IgD-negative memory B cell (primary cell): Measurements from ENCODE around the gene SLX1A. TPM values are rescaled to one million over a fixed set of nuclear protein-coding genes. Genes with fewer than 3 reads are reported as not detected.
"Not testable (repeated sequence)": the region's sequence is repeated elsewhere in the genome, so short reads cannot be mapped to it uniquely, and the experiment has no call there.

ENCODE experiments used
- H3K27ac Mint-ChIP-seq, 3 donors: one replicate each; pipeline ENCODE4 v1.8.0; 2020 to 2022; ENCODE audit warnings: mild to moderate bottlenecking in 3 of 3, mixed read lengths in 3 of 3, moderate library complexity in 1 of 3
- H3K27me3 Mint-ChIP-seq: one replicate; pipeline ENCODE4 v1.8.0; 2021; ENCODE audit warnings: mixed read lengths
- H3K36me3 Mint-ChIP-seq: one replicate; pipeline ENCODE4 v1.8.0; 2020; ENCODE audit warnings: mild to moderate bottlenecking, mixed read lengths
- H3K4me1 Mint-ChIP-seq, 3 donors: one replicate each; pipeline ENCODE4 v1.8.0; 2020 to 2022; ENCODE audit warnings: mixed read lengths in 3 of 3, mild to moderate bottlenecking in 1 of 3
- H3K4me3 Mint-ChIP-seq, 4 donors: one replicate each; pipeline ENCODE4 v1.8.0; 2020 to 2022; ENCODE audit warnings: mild to moderate bottlenecking in 4 of 4, mixed read lengths in 4 of 4, moderate library complexity in 3 of 4
- H3K9me3 Mint-ChIP-seq, 3 donors: one replicate each; pipeline ENCODE4 v1.8.0; 2020 to 2021; ENCODE audit warnings: mixed read lengths in 3 of 3, mild to moderate bottlenecking in 1 of 3
- polyA plus RNA-seq: library from polyadenylated mRNA; unstranded; fragments of 300-500 nt; fragmentation: Illumina TruSeq; gene quantifications from one replicate; pipeline ENCODE4 v1.2.3, GENCODE V29; 2021

The SLX1A gene
- polyA plus RNA-seq = 83.5 TPM

- H3K9me3 Mint-ChIP-seq, H3K36me3 Mint-ChIP-seq, H3K27me3 Mint-ChIP-seq, H3K27ac Mint-ChIP-seq, H3K4me3 Mint-ChIP-seq, H3K4me1 Mint-ChIP-seq: not testable (repeated sequence)
Observed at GRCh38 chr16:30193615-30194014, at the start of gene SLX1A, which contains the start of gene BOLA2B. Gene SLX1A, plus strand, starts transcription at chr16:30193875. Its CDS starts 210 bp downstream, at chr16:30194085. Gene BOLA2B, minus strand, starts transcription at chr16:30193666. Its CDS starts 71 bp downstream, at chr16:30193595.

GRCh38 chr16:30144017-30144416 is 49.7 kb upstream of the SLX1A start:
- Mint-ChIP-seq H3K4me3 (no peak overlapping the region), H3K4me1 (peaks cover 6 to 16% (median 10%) of the 10 kb centered on the region in 3 donors), H3K27ac (no peak overlapping the region), H3K27me3 (no peaks in the 10 kb centered on the region), H3K36me3 (no peaks in the 10 kb centered on the region), H3K9me3 (no peaks in the 10 kb centered on the region)

GRCh38 chr16:30144917-30145316 is 48.8 kb upstream of the SLX1A start:
- peaks cover 0 to 4% (median 0%) of the 10 kb centered on the region in 3 donors for H3K9me3 Mint-ChIP-seq
- H3K27ac Mint-ChIP-seq = no peak overlapping the region
- no peak overlapping the region for H3K4me3 Mint-ChIP-seq
- peaks cover 3% of the 10 kb centered on the region for H3K36me3 Mint-ChIP-seq
- no peaks in the 10 kb centered on the region for H3K27me3 Mint-ChIP-seq
- H3K4me1 Mint-ChIP-seq = peaks cover 6 to 11% (median 7%) of the 10 kb centered on the region in 3 donors

- peaks cover 0 to 4% (median 0%) of the 10 kb centered on the region in 3 donors for H3K9me3 Mint-ChIP-seq
- peaks cover 6 to 10% (median 6%) of the 10 kb centered on the region in 3 donors for H3K4me1 Mint-ChIP-seq
- H3K4me3 Mint-ChIP-seq = no peak overlapping the region
- peak overlapping the region in 1 of 3 donors; percentile 46 for H3K27ac Mint-ChIP-seq
- peaks cover 4% of the 10 kb centered on the region for H3K36me3 Mint-ChIP-seq
- no peaks in the 10 kb centered on the region for H3K27me3 Mint-ChIP-seq
Observed at GRCh38 chr16:30145657-30146056, 48.0 kb upstream of the SLX1A start.

GRCh38 chr16:30147843-30148510 is 45.7 kb upstream of the SLX1A start:
- peaks cover 5% of the 10 kb centered on the region for H3K36me3 Mint-ChIP-seq
- no peak overlapping the region for H3K27ac Mint-ChIP-seq
- no peak overlapping the region for H3K4me3 Mint-ChIP-seq
- H3K4me1 Mint-ChIP-seq = peaks cover 9 to 14% (median 10%) of the 10 kb centered on the region in 3 donors
- H3K27me3 Mint-ChIP-seq = no peaks in the 10 kb centered on the region
- peaks cover 0 to 7% (median 0%) of the 10 kb centered on the region in 3 donors for H3K9me3 Mint-ChIP-seq

GRCh38 chr16:30149250-30149930 is 44.3 kb upstream of the SLX1A start:
- peaks cover 5% of the 10 kb centered on the region for H3K36me3 Mint-ChIP-seq
- peaks cover 5 to 9% (median 6%) of the 10 kb centered on the region in 3 donors for H3K4me1 Mint-ChIP-seq
- H3K4me3 Mint-ChIP-seq = no peak overlapping the region
- H3K9me3 Mint-ChIP-seq = peaks cover 0 to 7% (median 0%) of the 10 kb centered on the region in 3 donors
- no peak overlapping the region for H3K27ac Mint-ChIP-seq
- H3K27me3 Mint-ChIP-seq = no peaks in the 10 kb centered on the region

GRCh38 chr16:30151091-30151490 is 42.6 kb upstream of the SLX1A start:
- H3K9me3 Mint-ChIP-seq = peaks cover 0 to 7% (median 0%) of the 10 kb centered on the region in 3 donors
- H3K4me3 Mint-ChIP-seq = peak overlapping the region in 1 of 4 donors; percentile 52
- H3K4me1 Mint-ChIP-seq = peaks cover 5 to 6% (median 5%) of the 10 kb centered on the region in 3 donors
- H3K36me3 Mint-ChIP-seq = peaks cover 5% of the 10 kb centered on the region
- peak overlapping the region in 2 of 3 donors; percentile 40 to 89 for H3K27ac Mint-ChIP-seq
- no peaks in the 10 kb centered on the region for H3K27me3 Mint-ChIP-seq

GRCh38 chr16:30152517-30152916 is 41.2 kb upstream of the SLX1A start:
- peaks cover 5 to 6% (median 5%) of the 10 kb centered on the region in 3 donors for H3K4me1 Mint-ChIP-seq

GRCh38 chr16:30155188-30155587 is 38.5 kb upstream of the SLX1A start:
- Mint-ChIP-seq H3K4me3 (no peak overlapping the region), H3K36me3 (peaks cover 1% of the 10 kb centered on the region), H3K9me3 (peaks cover 0 to 3% (median 0%) of the 10 kb centered on the region in 3 donors), H3K27me3 (no peaks in the 10 kb centered on the region), H3K4me1 (peaks cover 5 to 6% (median 5%) of the 10 kb centered on the region in 3 donors), H3K27ac (no peak overlapping the region)

More at GRCh38 chr16:30152517-30152916, 41.2 kb upstream of the SLX1A start:
- no peak overlapping the region for H3K27ac Mint-ChIP-seq
- peaks cover 0 to 7% (median 0%) of the 10 kb centered on the region in 3 donors for H3K9me3 Mint-ChIP-seq
- H3K36me3 Mint-ChIP-seq = peaks cover 5% of the 10 kb centered on the region
- H3K4me3 Mint-ChIP-seq = no peak overlapping the region
- H3K27me3 Mint-ChIP-seq = no peaks in the 10 kb centered on the region

- H3K9me3 Mint-ChIP-seq = no peaks in the 10 kb centered on the region
- H3K27me3 Mint-ChIP-seq = peaks cover 1% of the 10 kb centered on the region
- H3K4me3 Mint-ChIP-seq = no peak overlapping the region
- peaks cover 0 to 4% (median 0%) of the 10 kb centered on the region in 3 donors for H3K4me1 Mint-ChIP-seq
- no peak overlapping the region for H3K27ac Mint-ChIP-seq
- no peaks in the 10 kb centered on the region for H3K36me3 Mint-ChIP-seq
Observed at GRCh38 chr16:30157214-30157613, 36.5 kb upstream of the SLX1A start.

GRCh38 chr16:30163538-30163937 is 30.1 kb upstream of the SLX1A start:
- Mint-ChIP-seq H3K4me1 (peaks cover 14 to 28% (median 25%) of the 10 kb centered on the region in 3 donors), H3K27me3 (peaks cover 1% of the 10 kb centered on the region), H3K36me3 (no peaks in the 10 kb centered on the region), H3K4me3 (no peak overlapping the region), H3K9me3 (no peaks in the 10 kb centered on the region), H3K27ac (no peak overlapping the region)

GRCh38 chr16:30166202-30166902 is 27.3 kb upstream of the SLX1A start:
- H3K4me1 Mint-ChIP-seq = peaks cover 14 to 28% (median 25%) of the 10 kb centered on the region in 3 donors
- H3K9me3 Mint-ChIP-seq = no peaks in the 10 kb centered on the region
- no peaks in the 10 kb centered on the region for H3K27me3 Mint-ChIP-seq
- peak overlapping the region in 3 of 4 donors; percentile 21 to 86 (median 49) for H3K4me3 Mint-ChIP-seq
- peak overlapping the region in 2 of 3 donors; percentile 0 to 74 for H3K27ac Mint-ChIP-seq
- H3K36me3 Mint-ChIP-seq = no peaks in the 10 kb centered on the region

GRCh38 chr16:30168746-30169145 is 24.9 kb upstream of the SLX1A start:
- not testable (repeated sequence) for H3K27ac Mint-ChIP-seq, H3K9me3 Mint-ChIP-seq, H3K36me3 Mint-ChIP-seq, H3K27me3 Mint-ChIP-seq, H3K4me3 Mint-ChIP-seq
- H3K4me1 Mint-ChIP-seq = peaks cover 14 to 27% (median 25%) of the 10 kb centered on the region in 3 donors

- not testable (repeated sequence) for H3K27ac Mint-ChIP-seq, H3K27me3 Mint-ChIP-seq, H3K36me3 Mint-ChIP-seq, H3K4me3 Mint-ChIP-seq, H3K9me3 Mint-ChIP-seq
- peaks cover 14 to 27% (median 25%) of the 10 kb centered on the region in 3 donors for H3K4me1 Mint-ChIP-seq
Observed at GRCh38 chr16:30169416-30169815, 24.3 kb upstream of the SLX1A start.

GRCh38 chr16:30170145-30170544 is 23.5 kb upstream of the SLX1A start:
- not testable (repeated sequence) for H3K9me3 Mint-ChIP-seq, H3K4me3 Mint-ChIP-seq, H3K27ac Mint-ChIP-seq, H3K36me3 Mint-ChIP-seq, H3K27me3 Mint-ChIP-seq
- H3K4me1 Mint-ChIP-seq = peaks cover 11 to 21% (median 21%) of the 10 kb centered on the region in 3 donors
